Stimulated activated naive CD8-positive, alpha-beta T cell treated with anti-CD3 and anti-CD28 coated beads, Interleukin-15, Interleukin-2, amounts not matched to agents 100 U/mL and 50 U/mL, for 24 hours (primary cell): ENCODE data around the gene EXD3.
"Not testable (repeated sequence)": the region's sequence is repeated elsewhere in the genome, so short reads cannot be mapped to it uniquely, and the experiment has no call there.

Experiments
- ATAC-seq: fragments of 150-1000 bp; cut with Tn5 transposase; one replicate; pipeline ENCODE4 v1.10.0; 2021
- DNase-seq: peaks from one replicate; pipeline ENCODE4 v3.0.0; 2021

The EXD3 gene

GRCh38 chr9:137272241-137273094, 150.5 kb downstream of the EXD3 start:
- DNase-seq (no peak), ATAC-seq (no peak)

- ATAC-seq, result no peak
- DNase-seq, result no peak
Measured at GRCh38 chr9:137271696-137272076, 151.3 kb downstream of the EXD3 start.

GRCh38 chr9:137270929-137271695, 151.8 kb downstream of the EXD3 start:
- no peak for ATAC-seq

GRCh38 chr9:137269231-137269772, 153.7 kb downstream of the EXD3 start:
- no peak for DNase-seq
- no peak for ATAC-seq

More at GRCh38 chr9:137270929-137271695, 151.8 kb downstream of the EXD3 start:
- DNase-seq, result no peak

- DNase-seq (no peak), ATAC-seq (no peak)
Measured at GRCh38 chr9:137268538-137269201, 154.3 kb downstream of the EXD3 start.

- no peak for DNase-seq
- no peak for ATAC-seq
Measured at GRCh38 chr9:137267933-137268355, 155.0 kb downstream of the EXD3 start.

- ATAC-seq (no peak), DNase-seq (no peak)
Measured at GRCh38 chr9:137266585-137267453, 156.1 kb downstream of the EXD3 start.

GRCh38 chr9:137266162-137266527, 156.8 kb downstream of the EXD3 start:
- ATAC-seq (no peak), DNase-seq (no peak)

- ATAC-seq, result no peak
- no peak for DNase-seq
Measured at GRCh38 chr9:137265496-137266161, 157.3 kb downstream of the EXD3 start.

GRCh38 chr9:137264067-137264466, 158.9 kb downstream of the EXD3 start:
- ATAC-seq (no peak), DNase-seq (no peak)

- ATAC-seq (no peak), DNase-seq (no peak)
Measured at GRCh38 chr9:137263506-137263905, 159.5 kb downstream of the EXD3 start.

- DNase-seq, result no peak
- ATAC-seq, result no peak
Measured at GRCh38 chr9:137262909-137263285, 160.1 kb downstream of the EXD3 start.

- DNase-seq, ATAC-seq: not testable (repeated sequence)
Measured at GRCh38 chr9:137262173-137262908, 160.6 kb downstream of the EXD3 start.
